Measurements from ENCODE around the gene SMIM24.

DNA sequence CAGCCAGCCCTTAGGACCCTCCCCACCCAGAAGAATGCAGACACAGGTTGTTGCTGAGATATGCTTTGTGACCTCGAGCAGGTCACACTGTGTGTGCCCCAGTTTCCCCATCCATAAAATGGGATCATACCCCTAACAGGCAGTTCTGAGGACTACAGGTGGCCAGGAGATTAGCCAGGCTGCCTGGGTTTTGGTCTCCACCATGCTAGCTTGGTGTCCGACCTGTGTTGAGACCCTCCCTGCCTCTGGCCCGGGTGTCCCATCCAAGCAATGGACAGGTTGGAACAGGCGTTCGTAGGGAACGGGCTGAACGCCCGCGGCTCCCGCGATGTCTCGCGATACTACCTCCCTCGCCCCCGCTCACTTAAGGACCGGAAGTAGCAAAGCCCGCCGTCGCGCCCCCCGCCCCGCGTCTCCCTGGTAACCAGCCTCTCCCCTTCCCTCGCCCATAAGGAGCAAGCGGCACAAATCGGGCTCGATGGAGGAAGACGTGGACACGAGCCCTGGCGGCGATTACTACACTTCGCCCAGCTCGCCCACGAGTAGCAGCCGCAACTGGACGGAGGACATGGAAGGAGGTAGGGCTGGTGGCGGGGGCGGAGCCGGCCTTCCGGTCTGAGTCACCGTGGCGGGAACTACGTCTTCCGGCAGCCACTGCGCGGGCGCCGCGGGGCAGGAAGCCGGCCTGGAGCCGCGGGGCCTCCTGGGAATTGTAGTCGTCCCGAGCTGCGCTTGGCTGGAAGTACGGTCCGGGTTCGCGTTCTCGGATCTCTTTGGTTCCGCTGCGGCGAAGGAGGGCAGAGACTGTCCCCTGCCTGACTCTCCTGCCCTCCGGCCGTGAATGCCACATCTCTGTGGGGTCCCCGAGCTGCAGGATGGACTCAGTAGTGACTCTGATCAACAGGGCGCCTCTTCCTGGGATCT is 45.4 kb downstream of the SMIM24 start:
- TF ChIP-seq, protein P1, sequence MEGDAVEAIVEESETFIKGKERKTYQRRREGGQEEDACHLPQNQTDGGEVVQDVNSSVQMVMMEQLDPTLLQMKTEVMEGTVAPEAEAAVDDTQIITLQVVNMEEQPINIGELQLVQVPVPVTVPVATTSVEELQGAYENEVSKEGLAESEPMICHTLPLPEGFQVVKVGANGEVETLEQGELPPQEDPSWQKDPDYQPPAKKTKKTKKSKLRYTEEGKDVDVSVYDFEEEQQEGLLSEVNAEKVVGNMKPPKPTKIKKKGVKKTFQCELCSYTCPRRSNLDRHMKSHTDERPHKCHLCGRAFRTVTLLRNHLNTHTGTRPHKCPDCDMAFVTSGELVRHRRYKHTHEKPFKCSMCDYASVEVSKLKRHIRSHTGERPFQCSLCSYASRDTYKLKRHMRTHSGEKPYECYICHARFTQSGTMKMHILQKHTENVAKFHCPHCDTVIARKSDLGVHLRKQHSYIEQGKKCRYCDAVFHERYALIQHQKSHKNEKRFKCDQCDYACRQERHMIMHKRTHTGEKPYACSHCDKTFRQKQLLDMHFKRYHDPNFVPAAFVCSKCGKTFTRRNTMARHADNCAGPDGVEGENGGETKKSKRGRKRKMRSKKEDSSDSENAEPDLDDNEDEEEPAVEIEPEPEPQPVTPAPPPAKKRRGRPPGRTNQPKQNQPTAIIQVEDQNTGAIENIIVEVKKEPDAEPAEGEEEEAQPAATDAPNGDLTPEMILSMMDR (IDR thresholded peaks at IDR 0.05): no peak
- no peak for TF ChIP-seq POLR2A (IDR thresholded peaks at IDR 0.05)

All from right lobe of liver (tissue), 4 donors.